GM12875 (cell line): ENCODE measurements around the gene MAP3K13.

ENCODE experiments used
- H3K4me3 ChIP-seq: one replicate; pipeline ENCODE4 v1.5.1; 2011; ENCODE audit warnings: low read depth, low read length, control low read depth
- TF ChIP-seq, protein P1 (sequence below): IDR thresholded peaks from 2 replicates; pipeline ENCODE4 v1.5.1; 2011; ENCODE audit warnings: low read depth, mild to moderate bottlenecking, control low read depth, inconsistent platforms, low read length, moderate library complexity, borderline replicate concordance; ENCODE audit not compliant: insufficient read depth

MAP3K13 gene

DNA sequence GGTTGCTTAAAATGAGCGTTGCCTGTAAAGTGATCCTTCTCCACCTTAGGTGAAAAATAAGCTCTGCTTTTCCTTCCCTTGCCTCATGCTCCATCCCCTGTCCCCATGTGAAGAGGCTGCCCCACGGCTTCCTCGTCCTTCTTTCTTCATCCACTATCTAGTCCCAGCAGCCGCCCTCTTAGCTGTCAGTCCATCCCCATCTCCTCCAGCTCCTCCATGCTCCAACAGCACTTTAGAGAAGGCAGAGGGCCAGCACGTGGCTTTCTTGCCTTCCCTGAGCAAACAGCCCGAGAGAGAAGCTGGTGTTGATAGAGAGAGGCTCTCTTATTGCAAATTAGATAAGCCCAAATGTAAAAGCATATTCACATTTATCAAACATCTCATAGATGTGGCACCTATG lies 144.9 kb downstream of the MAP3K13 start:
- no peak overlapping the region for H3K4me3 ChIP-seq
- TF ChIP-seq, protein P1, sequence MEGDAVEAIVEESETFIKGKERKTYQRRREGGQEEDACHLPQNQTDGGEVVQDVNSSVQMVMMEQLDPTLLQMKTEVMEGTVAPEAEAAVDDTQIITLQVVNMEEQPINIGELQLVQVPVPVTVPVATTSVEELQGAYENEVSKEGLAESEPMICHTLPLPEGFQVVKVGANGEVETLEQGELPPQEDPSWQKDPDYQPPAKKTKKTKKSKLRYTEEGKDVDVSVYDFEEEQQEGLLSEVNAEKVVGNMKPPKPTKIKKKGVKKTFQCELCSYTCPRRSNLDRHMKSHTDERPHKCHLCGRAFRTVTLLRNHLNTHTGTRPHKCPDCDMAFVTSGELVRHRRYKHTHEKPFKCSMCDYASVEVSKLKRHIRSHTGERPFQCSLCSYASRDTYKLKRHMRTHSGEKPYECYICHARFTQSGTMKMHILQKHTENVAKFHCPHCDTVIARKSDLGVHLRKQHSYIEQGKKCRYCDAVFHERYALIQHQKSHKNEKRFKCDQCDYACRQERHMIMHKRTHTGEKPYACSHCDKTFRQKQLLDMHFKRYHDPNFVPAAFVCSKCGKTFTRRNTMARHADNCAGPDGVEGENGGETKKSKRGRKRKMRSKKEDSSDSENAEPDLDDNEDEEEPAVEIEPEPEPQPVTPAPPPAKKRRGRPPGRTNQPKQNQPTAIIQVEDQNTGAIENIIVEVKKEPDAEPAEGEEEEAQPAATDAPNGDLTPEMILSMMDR: no peak

DNA sequence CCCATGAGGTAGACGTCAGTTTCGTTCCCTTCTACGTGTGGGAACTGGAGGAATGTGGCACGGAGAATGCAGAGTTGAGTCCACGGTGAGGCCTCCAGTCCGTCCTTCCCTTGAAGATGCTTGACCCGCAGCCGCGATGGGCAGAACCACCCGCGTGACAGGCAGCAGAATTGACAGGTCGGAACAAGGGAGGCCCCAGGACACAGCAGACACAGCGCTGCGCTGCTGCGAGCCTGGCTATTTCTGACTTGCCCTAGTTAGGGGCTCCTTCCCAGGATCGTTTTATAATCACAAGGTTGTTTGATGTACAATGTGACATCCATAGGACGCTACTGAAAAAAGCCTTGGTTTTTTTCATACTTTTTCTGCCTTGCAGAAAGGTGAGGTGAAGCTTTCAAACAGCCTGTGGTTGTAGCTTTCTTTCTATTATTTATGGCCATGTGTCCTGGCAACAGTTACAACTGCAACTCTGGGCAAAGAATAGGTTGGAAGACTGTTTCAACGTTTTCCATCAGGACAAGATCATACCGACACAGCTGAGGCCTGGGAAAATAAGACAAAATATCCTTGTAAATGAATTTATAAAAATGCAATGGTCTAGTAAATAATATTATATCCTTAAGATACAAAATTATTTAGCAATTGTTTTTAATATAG lies 145.5 kb downstream of the MAP3K13 start:
- no peak overlapping the region for H3K4me3 ChIP-seq
- TF ChIP-seq, protein P1: no peak

DNA sequence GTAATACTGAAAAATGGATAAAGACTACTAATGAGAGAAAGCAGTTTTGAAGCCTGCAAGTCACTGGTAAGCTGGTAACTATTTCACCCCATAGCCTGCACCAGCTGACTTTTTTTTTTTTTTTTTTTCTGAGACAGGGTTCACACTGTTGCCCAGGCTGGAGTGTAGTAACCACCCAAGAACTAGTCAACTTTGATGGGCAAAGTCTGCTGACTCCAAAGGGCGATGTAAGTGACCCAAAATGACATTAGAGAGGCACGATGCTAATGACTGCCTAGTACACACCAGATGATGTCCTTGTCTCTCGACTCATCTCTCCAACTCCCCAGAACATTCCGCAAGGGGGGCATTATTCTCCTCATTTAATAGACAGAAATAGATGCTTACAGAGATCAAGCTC lies 148.8 kb downstream of the MAP3K13 start:
- no peak overlapping the region for H3K4me3 ChIP-seq
- TF ChIP-seq, protein P1: no peak

DNA sequence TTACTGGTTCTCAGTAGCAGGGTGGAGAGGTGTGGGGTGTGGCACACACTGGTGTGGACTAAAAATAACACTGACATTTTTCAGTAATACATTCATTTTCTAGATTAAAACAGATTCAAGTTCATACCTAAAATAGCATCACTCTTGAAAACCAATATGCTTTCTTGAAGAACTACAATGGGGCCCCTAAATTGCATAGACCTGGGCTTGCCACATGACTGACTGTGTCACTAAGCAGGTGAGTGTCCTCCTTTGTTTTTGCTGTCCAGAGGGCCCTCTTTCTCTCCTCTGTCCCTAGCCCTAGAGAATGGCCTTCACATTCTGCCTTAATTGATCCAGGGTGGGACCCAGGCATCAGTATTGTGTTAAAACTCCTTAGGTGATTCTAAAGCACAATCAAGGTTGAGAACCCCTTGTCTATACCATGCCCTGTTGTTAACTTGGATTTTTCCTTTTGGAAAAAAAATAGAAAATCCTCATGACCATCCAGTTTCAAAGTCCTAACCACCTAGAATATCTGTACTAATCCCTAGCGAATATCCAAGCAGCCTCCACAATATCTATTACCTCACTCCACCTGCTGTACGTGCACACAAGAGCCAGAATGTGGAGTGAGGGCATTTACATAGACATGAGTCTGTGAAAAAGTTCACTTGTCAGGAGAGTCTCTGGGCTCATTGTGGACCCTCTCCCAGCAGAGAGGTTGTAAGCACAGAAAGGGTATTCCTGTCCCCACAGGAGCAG lies 154.6 kb downstream of the MAP3K13 start:
- H3K4me3 ChIP-seq: no peak overlapping the region
- TF ChIP-seq, protein P1: no peak

DNA sequence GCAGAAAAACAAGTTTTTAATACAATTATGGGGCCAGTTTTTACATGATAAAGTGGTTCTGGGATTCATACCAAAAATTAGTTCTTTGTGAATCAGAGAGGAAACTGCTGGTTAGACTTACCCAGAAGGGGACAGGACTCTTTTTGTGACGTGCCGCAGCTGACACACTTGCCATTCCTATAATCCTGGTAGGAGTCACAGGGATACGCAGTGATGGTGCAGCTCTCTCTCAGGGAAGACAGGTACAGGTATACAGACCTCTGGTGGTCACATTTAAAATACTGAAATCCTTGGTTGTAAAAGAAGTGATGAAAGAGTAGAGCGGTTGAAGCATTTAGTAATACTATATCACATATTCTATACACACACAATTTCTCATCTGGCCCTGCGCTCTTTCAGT lies 156.1 kb downstream of the MAP3K13 start:
- TF ChIP-seq, protein P1: no peak
- H3K4me3 ChIP-seq: no peak overlapping the region

DNA sequence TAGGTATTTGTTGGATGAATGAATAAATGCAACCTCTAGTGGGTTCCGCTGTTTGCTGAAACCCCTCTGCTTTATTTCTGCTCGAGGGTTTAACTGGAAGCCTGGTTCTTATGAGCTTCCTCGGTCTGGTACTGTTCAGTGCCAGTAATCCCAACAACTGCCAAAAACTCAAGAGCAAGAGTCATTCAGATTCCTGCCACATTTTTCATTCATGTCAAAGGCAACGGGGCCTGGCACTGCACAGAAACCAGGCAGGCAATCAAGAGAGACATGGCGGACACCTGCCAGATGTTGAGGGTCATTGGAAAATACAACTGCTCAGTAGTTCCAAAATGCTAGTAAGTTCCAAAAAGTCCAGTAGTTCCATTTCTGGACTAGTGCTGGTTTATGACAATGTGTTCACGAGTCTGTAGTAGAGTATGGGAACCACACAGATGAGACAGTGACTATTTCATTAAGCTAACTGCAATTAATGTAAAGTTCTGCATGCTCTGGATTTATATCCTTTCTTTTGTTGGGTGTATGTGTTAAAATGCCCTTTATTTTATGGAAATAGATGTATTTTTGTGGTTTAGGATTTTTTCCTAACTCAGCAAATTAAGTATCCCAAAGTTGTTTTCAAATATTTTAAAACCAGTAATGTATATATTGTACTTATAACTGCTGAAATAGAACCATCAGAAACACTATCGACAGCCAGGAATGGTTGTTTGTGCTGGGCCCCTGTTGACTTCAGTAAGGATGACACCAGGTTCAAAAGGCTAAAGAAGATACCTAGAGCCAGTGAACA lies 158.6 kb downstream of the MAP3K13 start:
- H3K4me3 ChIP-seq: no peak overlapping the region
- TF ChIP-seq, protein P1: no peak
